ENCODE results near the gene FUBP3. TPM values are rescaled to one million over a fixed set of nuclear protein-coding genes. Genes with fewer than 3 reads are reported as not detected.

FUBP3 gene
- total RNA-seq, 1 donor from 2014 or later = 22.6 TPM

DNA sequence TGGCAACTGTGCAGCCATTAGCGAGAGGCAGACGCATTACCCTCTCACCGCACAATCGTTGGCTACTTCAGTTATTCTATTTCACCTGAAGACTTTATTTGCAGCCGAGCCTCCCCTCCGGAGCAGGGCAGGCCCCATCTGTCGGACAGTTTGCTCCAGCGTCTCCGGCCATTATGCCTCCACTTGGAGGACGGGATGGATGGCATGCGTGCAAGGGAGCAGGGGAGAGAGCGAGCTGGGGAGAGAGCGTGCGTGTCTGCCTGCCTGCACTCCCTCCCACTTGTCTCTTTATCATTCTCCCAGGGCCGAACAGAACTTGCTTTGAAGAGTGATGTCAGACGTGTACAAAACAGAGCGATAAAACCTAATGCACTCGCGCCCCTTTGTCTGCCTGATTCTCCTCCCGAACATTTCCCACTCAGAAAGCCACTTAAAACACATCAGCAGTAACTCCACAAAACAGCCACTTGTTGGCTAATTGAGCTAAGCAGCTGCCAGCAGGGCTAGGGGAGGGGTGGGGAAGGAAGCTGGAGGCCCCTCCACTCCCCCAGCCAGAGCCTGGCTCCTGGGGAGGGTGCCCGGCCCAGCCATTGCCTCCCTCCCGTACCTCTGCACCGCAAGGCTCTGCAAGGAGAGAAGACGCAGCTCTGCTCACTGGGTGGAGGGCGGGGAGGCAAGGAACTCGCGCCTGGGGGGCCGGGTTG lies 43.4 kb upstream of the FUBP3 start:
- H3K4me3 ChIP-seq = peak overlapping the region; percentile 55
- peak; percentile 27 for DNase-seq
- no peaks in the 10 kb centered on the region for H3K36me3 ChIP-seq
- H3K9me3 ChIP-seq (replicated peaks) = no peaks in the 10 kb centered on the region
- H3K27ac ChIP-seq (replicated peaks) = peak overlapping the region; percentile 58
- peaks cover 55% of the 10 kb centered on the region for H3K27me3 ChIP-seq (ENCODE audit: low read depth)
- H3K4me1 ChIP-seq = peaks cover 26% of the 10 kb centered on the region
- TF ChIP-seq, protein P1, sequence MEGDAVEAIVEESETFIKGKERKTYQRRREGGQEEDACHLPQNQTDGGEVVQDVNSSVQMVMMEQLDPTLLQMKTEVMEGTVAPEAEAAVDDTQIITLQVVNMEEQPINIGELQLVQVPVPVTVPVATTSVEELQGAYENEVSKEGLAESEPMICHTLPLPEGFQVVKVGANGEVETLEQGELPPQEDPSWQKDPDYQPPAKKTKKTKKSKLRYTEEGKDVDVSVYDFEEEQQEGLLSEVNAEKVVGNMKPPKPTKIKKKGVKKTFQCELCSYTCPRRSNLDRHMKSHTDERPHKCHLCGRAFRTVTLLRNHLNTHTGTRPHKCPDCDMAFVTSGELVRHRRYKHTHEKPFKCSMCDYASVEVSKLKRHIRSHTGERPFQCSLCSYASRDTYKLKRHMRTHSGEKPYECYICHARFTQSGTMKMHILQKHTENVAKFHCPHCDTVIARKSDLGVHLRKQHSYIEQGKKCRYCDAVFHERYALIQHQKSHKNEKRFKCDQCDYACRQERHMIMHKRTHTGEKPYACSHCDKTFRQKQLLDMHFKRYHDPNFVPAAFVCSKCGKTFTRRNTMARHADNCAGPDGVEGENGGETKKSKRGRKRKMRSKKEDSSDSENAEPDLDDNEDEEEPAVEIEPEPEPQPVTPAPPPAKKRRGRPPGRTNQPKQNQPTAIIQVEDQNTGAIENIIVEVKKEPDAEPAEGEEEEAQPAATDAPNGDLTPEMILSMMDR (IDR thresholded peaks at IDR 0.05; ENCODE audit: borderline replicate concordance) = no peak
- intact Hi-C loops (cut with micrococcal nuclease) = no loop called here

DNA sequence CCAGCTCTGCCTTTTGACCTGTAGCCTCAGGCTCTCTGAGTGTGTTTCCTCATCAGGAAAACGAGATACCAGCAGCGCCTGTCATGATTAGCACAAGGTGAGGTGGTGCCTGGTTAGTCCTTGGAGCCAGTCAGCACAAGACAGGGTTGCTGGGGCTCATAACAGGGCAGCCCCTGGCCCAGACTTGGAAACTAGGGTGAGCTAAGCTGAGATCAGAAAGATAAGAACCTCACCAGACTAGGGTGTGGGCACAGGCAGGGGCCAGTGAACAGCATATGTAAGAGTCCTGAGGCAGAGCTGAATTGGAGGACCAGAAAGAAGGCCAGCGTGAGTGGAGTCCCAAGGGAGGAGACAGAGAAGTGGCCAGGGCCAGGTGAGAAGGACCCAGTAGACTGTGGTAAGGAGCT lies 42.7 kb upstream of the FUBP3 start:
- no peak overlapping the region for H3K4me3 ChIP-seq
- H3K36me3 ChIP-seq = no peaks in the 10 kb centered on the region
- H3K27me3 ChIP-seq (ENCODE audit: low read depth) = peaks cover 62% of the 10 kb centered on the region
- H3K27ac ChIP-seq (replicated peaks) = no peak overlapping the region
- no peak for DNase-seq
- intact Hi-C loops (cut with micrococcal nuclease) = no loop called here
- H3K4me1 ChIP-seq = peaks cover 20% of the 10 kb centered on the region
- TF ChIP-seq, protein P1 (IDR thresholded peaks at IDR 0.05; ENCODE audit: borderline replicate concordance) = no peak
- H3K9me3 ChIP-seq (replicated peaks) = no peaks in the 10 kb centered on the region

DNA sequence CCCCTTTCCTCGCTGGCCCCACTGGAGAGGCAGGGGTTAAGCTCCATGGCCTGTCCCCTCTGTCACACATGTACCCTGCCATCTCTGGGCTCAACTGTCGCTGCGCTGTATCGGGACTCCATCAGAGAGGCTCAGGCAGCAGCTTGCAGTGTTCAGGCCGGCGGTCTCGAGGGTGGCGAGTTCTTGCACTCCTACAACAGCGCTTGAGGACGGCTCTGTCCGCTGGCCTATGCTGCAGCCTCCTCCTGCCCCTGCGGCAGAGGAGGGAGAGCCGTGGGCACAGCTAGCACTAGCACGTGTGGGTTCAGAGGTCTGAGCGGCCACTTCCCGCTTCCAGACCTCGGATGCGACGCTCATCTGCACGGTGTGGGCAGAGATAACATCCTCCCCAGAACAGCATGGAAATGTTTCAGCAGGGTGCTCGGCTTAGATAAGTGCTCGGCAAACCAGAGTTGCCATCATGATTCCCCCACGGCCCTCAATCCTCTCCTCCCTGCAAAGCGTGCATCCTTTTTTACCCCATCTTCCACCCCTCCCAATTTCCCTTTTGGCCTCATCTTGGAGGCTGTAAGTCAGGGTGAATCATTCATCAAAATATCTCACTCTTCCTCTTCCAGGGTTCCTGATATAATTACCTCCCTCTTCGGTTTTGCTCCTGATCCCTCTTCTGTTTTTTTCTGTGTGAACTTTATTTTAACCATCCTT lies 41.9 kb upstream of the FUBP3 start:
- peaks cover 69% of the 10 kb centered on the region for H3K27me3 ChIP-seq (ENCODE audit: low read depth)
- TF ChIP-seq, protein P1 (IDR thresholded peaks at IDR 0.05; ENCODE audit: borderline replicate concordance) = no peak
- H3K9me3 ChIP-seq (replicated peaks) = no peaks in the 10 kb centered on the region
- no peaks in the 10 kb centered on the region for H3K36me3 ChIP-seq
- H3K4me1 ChIP-seq = peaks cover 20% of the 10 kb centered on the region
- DNase-seq = no peak
- intact Hi-C loops (cut with micrococcal nuclease) = no loop called here
- no peak overlapping the region for H3K27ac ChIP-seq (replicated peaks)
- H3K4me3 ChIP-seq = no peak overlapping the region

DNA sequence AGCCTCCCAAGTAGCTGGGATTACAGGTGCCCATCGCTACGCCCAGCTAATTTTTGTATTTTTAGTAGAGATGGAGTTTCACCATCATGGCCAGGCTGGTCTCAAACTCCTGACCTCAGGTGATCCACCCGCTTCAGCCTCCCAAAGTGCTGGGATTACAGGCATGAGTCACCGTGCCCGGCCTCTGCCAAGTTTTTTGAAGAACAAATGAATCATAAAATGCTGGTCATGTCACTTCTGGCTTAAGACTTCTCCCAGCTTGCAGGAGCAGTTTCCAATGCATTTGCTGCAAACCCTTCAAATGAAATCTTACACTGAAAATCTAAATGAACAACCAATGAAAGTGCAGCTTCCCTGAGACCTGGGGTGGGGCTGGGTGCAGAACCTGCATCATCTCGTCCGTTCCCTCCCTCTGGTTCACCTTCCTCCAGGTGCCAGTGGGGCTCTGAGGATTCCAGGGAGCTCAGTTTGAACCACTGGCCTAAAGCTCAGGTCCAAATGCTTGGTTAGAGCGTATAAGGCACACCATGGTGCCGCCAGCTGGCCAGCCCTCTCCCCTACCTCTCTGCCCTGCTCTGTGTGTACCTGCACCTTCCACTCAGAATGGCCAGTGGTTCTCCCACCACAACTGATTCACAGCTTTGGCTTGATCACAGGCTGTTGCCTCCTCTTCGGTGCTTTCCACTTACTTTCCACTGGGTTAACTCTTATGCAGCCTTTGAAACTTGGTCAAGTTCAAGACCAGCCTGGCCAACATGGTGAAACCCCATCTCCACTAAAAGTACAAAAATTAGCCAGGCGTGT lies 39.8 kb upstream of the FUBP3 start:
- Histone ChIP-seq H3K27me3 (ENCODE audit: low read depth) (peaks cover 80% of the 10 kb centered on the region), H3K9me3 (replicated peaks) (no peaks in the 10 kb centered on the region), H3K36me3 (no peaks in the 10 kb centered on the region), H3K27ac (replicated peaks) (no peak overlapping the region), H3K4me3 (no peak overlapping the region), H3K4me1 (peaks cover 20% of the 10 kb centered on the region)
- no peak for DNase-seq
- intact Hi-C loops (cut with micrococcal nuclease) = loop anchor here (5.0 kb wide), 1 partner anchor 108 kb away; no protein-coding TSS in a partner anchor
- TF ChIP-seq, protein P1 (IDR thresholded peaks at IDR 0.05; ENCODE audit: borderline replicate concordance) = no peak

DNA sequence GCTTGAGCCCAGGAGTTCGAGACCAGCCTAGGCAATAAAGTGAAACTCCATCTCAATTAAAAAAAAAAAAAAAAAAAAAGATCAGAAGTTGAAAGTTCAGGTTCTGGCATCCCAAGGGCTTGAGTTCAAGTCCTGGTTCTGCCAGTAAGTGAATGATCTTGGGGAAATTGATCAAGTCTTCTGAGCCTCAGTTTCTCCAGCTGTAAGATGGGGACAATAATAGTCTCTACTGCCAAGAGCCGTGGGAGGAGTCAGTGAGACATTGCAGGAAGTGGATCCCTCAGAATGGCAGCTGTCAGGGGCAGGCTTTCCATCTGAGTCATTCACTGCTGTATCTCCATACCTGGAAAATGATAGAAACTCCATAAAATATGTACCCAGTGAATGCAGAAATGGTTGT lies 37.8 kb upstream of the FUBP3 start:
- no peak for DNase-seq
- TF ChIP-seq, protein P1 (IDR thresholded peaks at IDR 0.05; ENCODE audit: borderline replicate concordance) = no peak
- intact Hi-C loops (cut with micrococcal nuclease) = loop anchor here (5.0 kb wide), 1 partner anchor 106 kb away; no protein-coding TSS in a partner anchor
- Histone ChIP-seq H3K36me3 (no peaks in the 10 kb centered on the region), H3K9me3 (replicated peaks) (no peaks in the 10 kb centered on the region), H3K4me3 (no peak overlapping the region), H3K27ac (replicated peaks) (no peak overlapping the region), H3K4me1 (peaks cover 7% of the 10 kb centered on the region), H3K27me3 (ENCODE audit: low read depth) (peaks cover 74% of the 10 kb centered on the region)
